Neural cell (in vitro differentiated cells): ENCODE data around the gene ZNF577. TPM values are rescaled to one million over a fixed set of nuclear protein-coding genes. Genes with fewer than 3 reads are reported as not detected.
"Not testable (repeated sequence)": the region's sequence is repeated elsewhere in the genome, so short reads cannot be mapped to it uniquely, and the experiment has no call there.

Experiments used
- H2AFZ ChIP-seq: fragments of 200-600, 300-800 bp; sonication (generic), shearing (Covaris generic); 2 replicates; pipeline ENCODE4 v1.6.0; 2014; ENCODE audit warnings: low read depth, mild to moderate bottlenecking, antibody characterized with exemption, low read length, moderate library complexity
- H3F3A ChIP-seq: fragments of 200-600 bp; shearing (Covaris generic); 2 replicates; pipeline ENCODE4 v1.6.1; 2016; ENCODE audit warnings: mild to moderate bottlenecking, moderate library complexity, mixed read lengths, antibody characterized with exemption, low read length; ENCODE audit not compliant: insufficient read depth, poor library complexity, severe bottlenecking
- H3K27ac ChIP-seq: fragments of 200-600, 300-800 bp; sonication (generic), shearing (Covaris generic); 2 replicates; pipeline ENCODE4 v1.5.1; 2014; ENCODE audit warnings: mild to moderate bottlenecking, low read length, moderate library complexity
- H3K27me3 ChIP-seq: fragments of 300-800, 200-600 bp; sonication (generic), shearing (Covaris generic); 2 replicates; pipeline ENCODE4 v1.6.0; 2014; ENCODE audit warnings: mild to moderate bottlenecking, low read depth, low read length, moderate library complexity; ENCODE audit not compliant: insufficient read depth
- H3K36me3 ChIP-seq: fragments of 300-800, 200-600 bp; sonication (generic), shearing (Covaris generic); 2 replicates; pipeline ENCODE4 v1.5.1; 2014; ENCODE audit warnings: mild to moderate bottlenecking, antibody characterized with exemption, low read length, moderate library complexity; ENCODE audit not compliant: insufficient read depth
- H3K4me2 ChIP-seq: fragments of 300-800, 200-600 bp; sonication (generic), shearing (Covaris generic); 2 replicates; pipeline ENCODE4 v1.6.0; 2014; ENCODE audit warnings: mild to moderate bottlenecking, low read length
- H3K4me3 ChIP-seq: fragments of 300-800, 200-600 bp; sonication (generic), shearing (Covaris generic); 2 replicates; pipeline ENCODE4 v1.5.1; 2014; ENCODE audit warnings: mild to moderate bottlenecking, low read length, moderate library complexity
- H3K79me2 ChIP-seq: fragments of 200-600 bp; shearing (Covaris generic); replicated peaks from 2 replicates; pipeline ENCODE4 v1.6.0; 2014; ENCODE audit warnings: mild to moderate bottlenecking, low read length, moderate library complexity; ENCODE audit not compliant: insufficient read depth
- H3K9ac ChIP-seq: fragments of 300-800, 200-600 bp; sonication (generic), shearing (Covaris generic); 2 replicates; pipeline ENCODE4 v1.6.1; 2016; ENCODE audit warnings: mild to moderate bottlenecking, low read length, mixed read lengths
- H3K9me2 ChIP-seq: fragments of 200-600 bp; shearing (Covaris generic); 2 replicates; pipeline ENCODE4 v1.6.1; 2016; ENCODE audit warnings: mild to moderate bottlenecking, low read length, mixed read lengths; ENCODE audit not compliant: insufficient read depth
- H3K9me3 ChIP-seq: fragments of 200-600, 300-800 bp; sonication (generic), shearing (Covaris generic); 2 replicates; pipeline ENCODE4 v1.6.1; 2016; ENCODE audit warnings: mild to moderate bottlenecking, mixed run types, low read length, moderate library complexity, mixed read lengths
- H4K20me1 ChIP-seq: fragments of 200-600 bp; shearing (Covaris generic); 2 replicates; pipeline ENCODE4 v1.6.1; 2016; ENCODE audit warnings: mild to moderate bottlenecking, mixed run types; ENCODE audit not compliant: insufficient read depth
- CTCF ChIP-seq: fragments of 450-650 bp; IDR thresholded peaks from 2 replicates; pipeline ENCODE4 v1.5.1; 2014; ENCODE audit warnings: antibody characterized with exemption, mild to moderate bottlenecking, moderate library complexity; ENCODE audit not compliant: poor library complexity, severe bottlenecking
- EP300 ChIP-seq: fragments of 450-650 bp; conservative IDR thresholded peaks from 2 replicates; pipeline ENCODE4 v1.6.1; 2014; ENCODE audit warnings: antibody characterized with exemption, mild to moderate bottlenecking, moderate library complexity; ENCODE audit not compliant: poor library complexity, severe bottlenecking
- EZH2 ChIP-seq: fragments of 200-600, 300-800 bp; shearing (Covaris generic), sonication (generic); IDR thresholded peaks from 2 replicates; pipeline ENCODE4 v1.6.1; 2014; ENCODE audit warnings: antibody characterized with exemption, low read length, borderline replicate concordance, mild to moderate bottlenecking; ENCODE audit not compliant: insufficient read depth, poor library complexity, severe bottlenecking
- MXI1 ChIP-seq: fragments of 450-650 bp; conservative IDR thresholded peaks from 2 replicates; pipeline ENCODE4 v1.6.1; 2014; ENCODE audit warnings: antibody characterized with exemption, mild to moderate bottlenecking; ENCODE audit not compliant: poor library complexity, severe bottlenecking
- POLR2AphosphoS5 ChIP-seq: IDR thresholded peaks from 2 replicates; pipeline ENCODE4 v1.6.1; 2012
- RAD21 ChIP-seq: fragments of 450-650 bp; conservative IDR thresholded peaks from 2 replicates; pipeline ENCODE4 v1.6.1; 2014; ENCODE audit warnings: antibody characterized with exemption, mild to moderate bottlenecking, moderate library complexity
- REST ChIP-seq: IDR thresholded peaks from 2 replicates; pipeline ENCODE4 v1.6.1; 2012; ENCODE audit warnings: borderline replicate concordance
- SMC3 ChIP-seq: fragments of 450-650 bp; conservative IDR thresholded peaks from 2 replicates; pipeline ENCODE4 v1.6.1; 2014; ENCODE audit warnings: antibody characterized with exemption, mild to moderate bottlenecking, moderate library complexity; ENCODE audit not compliant: poor library complexity
- TAF1 ChIP-seq: IDR thresholded peaks from 2 replicates; pipeline ENCODE4 v1.6.1; 2012; ENCODE audit warnings: low read depth
- polyA plus RNA-seq: library from polyadenylated mRNA; depleted of rRNA; stranded (reverse); fragments of >200 nt; gene quantifications from 2 replicates; pipeline ENCODE4 v1.2.3, GENCODE V29; 2014

The ZNF577 gene
- polyA plus RNA-seq, 1 donor from 2014 or later: 54.1 TPM

GRCh38 chr19:51916167-51916566, 28.4 kb upstream of the ZNF577 start:
- Histone ChIP-seq H3K27me3 (no peaks in the 10 kb centered on the region), H2AFZ (no peak overlapping the region), H3K4me2 (no peak overlapping the region), H3K4me3 (no peak overlapping the region), H4K20me1 (no peaks in the 10 kb centered on the region), H3F3A (no peaks in the 10 kb centered on the region), H3K9me3 (peaks cover 5% of the 10 kb centered on the region), H3K9ac (no peak overlapping the region), H3K27ac (no peak overlapping the region), H3K36me3 (no peaks in the 10 kb centered on the region), H3K79me2 (no peaks in the 10 kb centered on the region), H3K9me2 (no peaks in the 10 kb centered on the region)
- TF ChIP-seq TAF1: no peak
- no peak for TF ChIP-seq CTCF
- no peak for TF ChIP-seq POLR2AphosphoS5
- no peak for TF ChIP-seq SMC3
- no peak for TF ChIP-seq MXI1
- no peak for TF ChIP-seq REST
- TF ChIP-seq EZH2: no peak
- TF ChIP-seq EP300: no peak
- TF ChIP-seq RAD21: no peak

GRCh38 chr19:51915324-51915867, 27.6 kb upstream of the ZNF577 start:
- no peaks in the 10 kb centered on the region for H3K27me3 ChIP-seq
- no peak overlapping the region for H3K4me2 ChIP-seq
- no peaks in the 10 kb centered on the region for H3F3A ChIP-seq
- no peak overlapping the region for H3K9ac ChIP-seq
- no peak for TF ChIP-seq POLR2AphosphoS5
- no peak for TF ChIP-seq SMC3
- no peak overlapping the region for H3K27ac ChIP-seq
- no peaks in the 10 kb centered on the region for H3K36me3 ChIP-seq
- no peak overlapping the region for H2AFZ ChIP-seq
- no peaks in the 10 kb centered on the region for H4K20me1 ChIP-seq
- peaks cover 5% of the 10 kb centered on the region for H3K9me3 ChIP-seq
- H3K9me2 ChIP-seq: no peaks in the 10 kb centered on the region
- H3K4me3 ChIP-seq: no peak overlapping the region
- no peaks in the 10 kb centered on the region for H3K79me2 ChIP-seq

- not testable (repeated sequence) for H3K36me3 ChIP-seq, H4K20me1 ChIP-seq, H3K27me3 ChIP-seq, H3K4me3 ChIP-seq, H3K9ac ChIP-seq, H2AFZ ChIP-seq, H3K9me3 ChIP-seq, H3K27ac ChIP-seq, H3K9me2 ChIP-seq, H3F3A ChIP-seq, H3K4me2 ChIP-seq
- peaks cover 18% of the 10 kb centered on the region for H3K79me2 ChIP-seq
Measured at GRCh38 chr19:51907981-51908380, 20.2 kb upstream of the ZNF577 start.

GRCh38 chr19:51906108-51906507, 18.4 kb upstream of the ZNF577 start:
- not testable (repeated sequence) for H3K9me2 ChIP-seq, H3K27ac ChIP-seq, H3K4me3 ChIP-seq, H3K27me3 ChIP-seq, H2AFZ ChIP-seq, H4K20me1 ChIP-seq, H3F3A ChIP-seq, H3K4me2 ChIP-seq, H3K36me3 ChIP-seq, H3K9ac ChIP-seq, H3K9me3 ChIP-seq
- H3K79me2 ChIP-seq: peaks cover 35% of the 10 kb centered on the region

- not testable (repeated sequence) for H3K4me2 ChIP-seq, H3K4me3 ChIP-seq, H3K27me3 ChIP-seq, H4K20me1 ChIP-seq, H3K27ac ChIP-seq, H3F3A ChIP-seq, H3K9me3 ChIP-seq, H3K9ac ChIP-seq, H2AFZ ChIP-seq, H3K9me2 ChIP-seq, H3K36me3 ChIP-seq
- peaks cover 40% of the 10 kb centered on the region for H3K79me2 ChIP-seq
Measured at GRCh38 chr19:51905639-51906038, 17.9 kb upstream of the ZNF577 start.
